G401 (cell line): ENCODE results near the gene LRIT2. TPM values are rescaled to one million over a fixed set of nuclear protein-coding genes. Genes with fewer than 3 reads are reported as not detected.
"Not testable (repeated sequence)": the region's sequence is repeated elsewhere in the genome, so short reads cannot be mapped to it uniquely, and the experiment has no call there.

Source experiments
- DNase-seq: peaks from one replicate; pipeline ENCODE4 v3.0.0-alpha.2; 2015; ENCODE audit warnings: low spot score
- in situ Hi-C: cut with HindIII; loops from 2 replicates; pipeline ENCODE4 v1.10.0; 2016; ENCODE audit warnings: low sequenced_read_pairs, mixed read lengths
- total RNA-seq: library from RNA; depleted of rRNA; stranded (reverse); fragments of >200 nt; shearing (Covaris generic); gene quantifications from 2 replicates; pipeline ENCODE4 v1.2.3, GENCODE V29; 2014

The LRIT2 gene
- total RNA-seq, 1 experiment from 2014 or later, result not detected

DNA sequence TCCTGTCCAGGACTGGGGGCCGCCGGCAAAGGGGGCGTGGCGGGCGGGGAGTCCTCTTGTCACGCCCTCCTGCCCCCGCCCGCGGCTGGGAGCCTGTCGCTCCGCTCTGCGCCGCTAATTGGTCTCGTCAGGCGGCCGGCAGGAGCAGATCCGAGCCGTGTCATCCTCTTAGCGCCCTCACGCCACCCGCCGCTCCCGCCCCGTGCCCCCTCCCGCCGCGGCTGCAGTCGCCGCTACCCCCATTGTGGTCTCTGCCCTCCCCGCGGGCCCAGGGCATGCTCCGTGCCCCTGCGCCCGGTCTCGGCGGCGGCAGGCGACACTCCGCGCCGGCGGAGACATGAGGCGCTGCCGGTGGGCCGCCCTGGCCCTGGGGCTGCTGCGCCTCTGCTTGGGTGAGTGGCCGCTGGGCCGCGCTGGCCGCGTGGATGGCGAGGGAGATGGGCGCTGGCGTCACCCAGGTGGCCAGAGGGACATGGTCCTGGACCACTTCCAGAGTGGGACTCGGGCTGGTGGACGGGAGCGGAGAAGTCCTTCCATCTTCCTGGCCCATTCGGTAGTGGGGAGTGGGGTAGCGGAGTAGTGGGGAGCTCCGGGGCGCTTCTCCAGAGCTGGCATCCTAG is 30.8 kb downstream of the LRIT2 start, which contains the start of gene CDHR1:
Gene CDHR1 (plus strand): TSS at position 114 of the 620 bp plus-strand sequence. CDS start 224 bp downstream, at position 338.
- peak; percentile 6 for DNase-seq
- in situ Hi-C loops, result no loop called here

DNA sequence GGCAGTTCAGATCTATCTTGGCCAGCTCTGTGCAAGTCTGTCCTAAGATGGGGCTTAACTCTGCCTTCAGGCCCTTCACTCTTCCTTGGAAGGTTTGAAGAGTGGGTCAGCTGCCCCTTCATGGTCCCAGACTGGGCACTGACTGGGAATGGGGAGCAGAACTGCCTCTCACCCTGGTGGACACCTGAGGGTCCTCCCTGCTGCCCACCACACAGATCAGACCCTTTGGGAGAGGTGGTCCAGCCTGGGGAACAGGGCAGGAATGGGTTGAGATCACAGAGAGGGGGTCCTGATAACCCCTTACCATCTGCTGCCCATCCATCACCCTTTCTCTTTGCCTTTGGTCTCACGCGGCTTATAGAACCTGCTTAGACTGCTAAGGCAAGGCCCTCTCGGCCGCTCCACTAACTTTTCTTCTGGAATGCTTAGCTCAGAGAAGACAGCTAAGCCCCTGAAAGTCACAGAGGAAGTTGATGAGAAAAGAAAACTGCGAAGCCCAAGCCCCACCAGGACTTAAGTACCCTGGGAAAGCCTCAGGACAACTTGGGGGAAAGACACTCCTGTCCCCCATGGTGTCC is 31.4 kb downstream of the LRIT2 start:
- in situ Hi-C loops, result no loop called here
- DNase-seq, result no peak

- DNase-seq, result no peak
- in situ Hi-C loops, result no loop called here
These were observed 32.0 kb downstream of the LRIT2 start for GRCh38 chr10:84193327-84193726.

GRCh38 chr10:84191106-84191505 is 34.2 kb downstream of the LRIT2 start:
- no peak for DNase-seq
- in situ Hi-C loops, result no loop called here

DNA sequence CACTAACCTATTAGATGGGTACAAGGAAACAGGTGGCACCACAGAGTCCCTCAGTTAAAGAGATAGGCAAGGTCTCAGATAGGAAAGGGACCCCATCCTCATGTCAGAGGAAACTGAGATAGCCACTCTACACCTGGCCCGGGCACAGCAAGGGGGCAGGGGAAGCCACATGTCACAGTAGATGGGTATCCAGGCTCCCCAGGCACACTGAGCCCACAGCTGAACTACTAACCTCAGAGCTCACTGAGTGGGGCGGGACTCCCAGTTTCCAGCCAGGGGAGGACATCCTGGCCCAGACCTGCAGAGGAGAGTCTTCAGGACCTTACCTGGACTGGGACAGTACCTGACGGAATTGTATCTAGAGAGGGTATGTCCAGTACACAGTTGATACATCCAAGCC is 34.7 kb downstream of the LRIT2 start:
- in situ Hi-C loops, result no loop called here

DNA sequence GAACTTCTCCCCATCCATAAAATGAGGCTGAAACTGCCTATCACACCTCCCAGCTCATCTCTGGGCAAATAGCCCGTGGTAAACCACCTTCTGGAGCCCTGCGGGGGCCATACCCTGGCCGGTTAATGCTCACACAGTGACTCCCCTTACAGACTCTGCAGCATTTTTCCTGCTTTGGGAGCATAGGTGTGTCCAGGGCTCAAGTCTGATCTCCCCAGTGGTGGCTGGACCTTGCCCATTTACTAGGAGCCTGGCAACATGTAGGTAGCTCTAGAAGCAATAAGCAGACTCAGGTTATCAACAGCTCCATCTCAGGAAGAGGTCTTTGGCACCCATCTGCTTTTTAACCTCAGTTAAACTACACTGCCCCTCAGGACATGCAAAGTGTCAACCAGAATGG is 36.5 kb downstream of the LRIT2 start:
- DNase-seq, result no peak
- in situ Hi-C loops, result no loop called here

More for the DNA sequence above, 34.7 kb downstream of the LRIT2 start:
- no peak for DNase-seq

GRCh38 chr10:84185526-84186175 is 39.7 kb downstream of the LRIT2 start:
- in situ Hi-C loops, result no loop called here
- no peak for DNase-seq

- in situ Hi-C loops, result no loop called here
- DNase-seq, result no peak
These were observed 40.8 kb downstream of the LRIT2 start for GRCh38 chr10:84184517-84184916.

- in situ Hi-C loops, result no loop called here
- DNase-seq, result no peak
These were observed 43.7 kb downstream of the LRIT2 start for GRCh38 chr10:84181631-84182030.

- DNase-seq, in situ Hi-C loops: not testable (repeated sequence)
These were observed 45.0 kb downstream of the LRIT2 start for GRCh38 chr10:84180386-84180785.

- in situ Hi-C loops, result no loop called here
These were observed 46.2 kb downstream of the LRIT2 start for GRCh38 chr10:84179059-84179710.

DNA sequence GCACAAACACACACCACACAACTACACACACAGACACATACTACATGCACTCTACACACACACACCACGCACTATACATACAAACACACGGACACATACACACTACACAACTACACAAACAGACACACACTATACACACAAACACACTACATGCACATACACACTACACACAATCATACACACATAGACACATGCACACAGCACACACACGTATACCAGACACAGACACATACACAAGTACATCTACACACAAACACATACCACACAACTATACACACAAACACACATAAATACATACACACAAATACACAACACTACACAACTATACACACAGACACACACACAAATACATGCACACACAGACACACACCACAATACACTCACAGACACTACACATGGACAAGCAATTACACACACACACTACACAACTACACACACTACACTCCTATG is 47.2 kb downstream of the LRIT2 start:
- DNase-seq, result no peak
- in situ Hi-C loops, result no loop called here

More at GRCh38 chr10:84179059-84179710, 46.2 kb downstream of the LRIT2 start:
- peak; percentile 78 for DNase-seq

DNA sequence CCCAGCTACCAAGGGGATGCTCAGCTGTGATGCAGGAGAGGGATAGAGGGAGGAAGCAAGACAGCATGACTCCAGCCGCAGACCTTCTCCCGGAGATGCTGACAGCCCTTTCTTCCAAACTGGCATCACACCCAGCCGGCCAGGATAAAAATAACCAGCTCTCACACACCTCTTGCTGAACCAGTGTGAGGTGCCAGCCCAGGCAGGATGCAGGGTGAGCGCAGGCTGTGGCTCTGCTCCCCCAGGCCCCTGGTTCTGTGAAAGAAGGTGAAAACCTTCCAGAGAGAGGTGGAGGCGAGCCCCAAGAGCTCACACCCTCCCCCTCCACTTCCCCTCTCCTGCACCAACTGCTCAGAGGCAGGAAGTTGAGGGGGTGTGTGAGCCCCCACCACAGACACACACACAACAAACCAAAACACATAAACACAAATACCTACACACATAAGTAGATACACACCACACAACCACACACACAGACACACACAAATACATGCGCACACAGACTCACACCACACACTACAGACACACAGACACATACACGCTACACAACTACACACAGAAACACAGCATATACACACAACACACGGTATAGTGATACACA is 47.7 kb downstream of the LRIT2 start:
- peak; percentile 94 for DNase-seq
- in situ Hi-C loops, result no loop called here

DNA sequence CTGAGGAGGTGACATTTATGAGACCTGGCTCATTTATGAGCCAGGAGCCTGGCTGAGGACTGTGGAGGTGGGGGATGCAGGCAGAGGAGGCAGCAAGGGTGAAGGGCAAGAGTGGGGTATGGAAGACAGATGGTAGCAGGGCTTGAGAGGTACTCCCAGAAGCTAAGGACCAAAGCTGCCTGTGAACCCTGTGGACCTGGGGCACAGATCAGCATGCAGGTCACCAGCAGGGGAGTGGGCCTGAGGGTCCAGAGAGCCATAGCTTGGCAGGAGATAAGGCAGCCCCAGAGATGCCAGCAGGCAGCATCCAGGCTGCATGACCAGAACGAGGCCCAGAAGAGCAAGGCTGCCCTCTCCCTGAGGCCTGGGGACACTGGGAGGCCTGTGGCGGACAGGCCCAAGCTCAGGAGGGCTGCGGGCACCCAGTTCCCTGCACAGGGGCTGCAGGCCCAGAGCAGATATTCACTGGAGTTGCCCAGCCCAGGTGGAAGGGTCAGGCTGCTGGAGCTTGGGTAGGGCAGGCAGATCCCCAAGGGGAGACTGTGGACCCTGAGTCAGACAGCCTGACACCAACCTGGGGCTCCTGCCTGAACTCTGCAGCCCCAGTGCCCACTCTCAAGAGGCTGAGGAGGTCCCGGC is 48.4 kb downstream of the LRIT2 start:
- in situ Hi-C loops, result no loop called here
- DNase-seq, result peak; percentile 8

DNA sequence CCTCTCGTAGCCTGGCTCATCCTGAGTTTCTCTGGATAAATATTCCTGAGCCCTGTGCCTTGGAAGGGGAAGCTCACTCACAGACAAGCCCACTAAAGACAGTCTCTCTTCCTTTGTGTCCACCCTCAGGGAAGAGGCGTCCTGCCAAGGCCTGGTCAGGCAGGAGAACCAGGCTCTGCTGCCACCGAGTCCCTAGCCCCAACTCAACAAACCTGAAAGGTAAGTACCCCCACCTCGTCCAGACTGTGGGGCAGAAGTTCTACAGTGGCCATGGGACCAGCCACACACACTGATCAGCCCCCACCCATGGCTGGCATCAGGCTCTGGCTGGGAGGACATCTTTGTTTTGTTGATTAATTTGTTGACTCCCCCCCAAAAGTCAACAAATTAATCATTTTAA is 49.0 kb downstream of the LRIT2 start:
- in situ Hi-C loops, result no loop called here
- no peak for DNase-seq

DNA sequence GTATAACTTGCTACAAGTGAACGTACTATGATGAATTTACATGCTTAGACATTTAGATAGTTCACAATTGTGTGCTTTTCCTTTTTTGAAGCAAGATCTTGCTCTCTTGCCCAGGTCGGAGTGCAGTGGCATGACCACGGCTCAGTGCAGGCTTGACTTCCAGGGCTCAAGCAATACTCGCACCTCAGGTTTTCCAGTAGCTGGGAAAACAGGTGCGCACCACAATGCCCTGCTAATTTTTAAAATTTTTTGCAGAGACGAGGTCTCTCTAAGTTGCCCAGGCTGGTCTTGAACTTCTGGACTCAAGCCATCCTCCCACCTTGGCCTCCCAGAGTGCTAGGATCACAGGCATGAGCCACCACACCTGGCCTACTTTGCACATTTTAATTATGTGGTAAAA is 49.9 kb downstream of the LRIT2 start:
- DNase-seq, result no peak
- in situ Hi-C loops, result no loop called here

- DNase-seq, result no peak
- in situ Hi-C loops, result no loop called here
These were observed 51.8 kb downstream of the LRIT2 start, which contains the start of gene GPR15LG for GRCh38 chr10:84173501-84173929. TSS of gene GPR15LG (plus strand) at chr10:84173801. CDS start at chr10:84173852, 51 bp downstream.

DNA sequence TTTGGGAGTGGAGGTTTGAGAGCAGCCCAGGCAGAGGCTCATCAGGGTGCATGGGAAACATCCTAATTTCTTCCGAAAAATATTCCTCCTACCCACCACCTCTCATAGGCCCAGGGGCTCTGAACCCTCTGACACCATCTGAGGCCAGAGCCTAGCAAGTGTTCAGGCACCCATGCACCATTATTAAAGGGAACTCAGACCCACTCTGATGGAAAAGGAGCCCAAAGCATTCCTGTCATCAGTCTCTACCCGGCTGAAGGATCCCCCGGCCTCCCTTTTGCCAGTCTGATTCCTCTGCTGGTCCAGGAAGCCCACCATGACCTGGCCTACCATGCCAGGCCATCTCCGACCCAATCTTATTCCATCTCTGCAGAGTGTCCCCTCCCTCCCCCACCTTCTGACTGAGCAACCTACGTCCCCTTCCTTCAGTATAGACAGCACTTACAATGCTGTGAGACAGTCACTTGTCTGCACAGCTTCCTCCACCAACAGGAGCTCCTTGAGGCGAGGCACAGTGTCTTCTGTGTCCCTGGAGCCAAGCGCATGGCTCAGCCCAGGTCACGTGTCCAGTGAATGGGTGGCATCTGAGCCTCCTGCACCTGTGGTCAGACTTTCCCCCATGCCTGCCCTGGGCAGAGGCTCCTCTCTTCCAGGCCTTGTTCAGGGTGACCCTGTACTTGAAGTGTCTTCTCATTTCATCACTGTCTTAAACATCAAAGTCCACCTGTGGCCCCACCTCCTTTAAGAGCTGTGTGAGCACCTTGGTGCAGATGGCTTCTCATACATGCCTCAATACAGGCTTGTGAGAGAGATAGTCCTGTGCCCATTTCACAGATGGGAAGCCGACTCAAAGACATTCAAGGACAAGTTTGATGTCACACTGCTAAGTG is 52.6 kb downstream of the LRIT2 start:
- no peak for DNase-seq
- in situ Hi-C loops, result no loop called here
